GM20431 (cell line): ENCODE results near the gene GRM1.

ENCODE experiments used
- in situ Hi-C: fragments of 300-500 bp; cut with MseI, MboI; formaldehyde crosslinking; loops from one replicate; pipeline ENCODE4 v1.15.0; 2020; ENCODE audit warnings: low sequenced_read_pairs; ENCODE audit not compliant: unreplicated experiment

Gene GRM1

DNA sequence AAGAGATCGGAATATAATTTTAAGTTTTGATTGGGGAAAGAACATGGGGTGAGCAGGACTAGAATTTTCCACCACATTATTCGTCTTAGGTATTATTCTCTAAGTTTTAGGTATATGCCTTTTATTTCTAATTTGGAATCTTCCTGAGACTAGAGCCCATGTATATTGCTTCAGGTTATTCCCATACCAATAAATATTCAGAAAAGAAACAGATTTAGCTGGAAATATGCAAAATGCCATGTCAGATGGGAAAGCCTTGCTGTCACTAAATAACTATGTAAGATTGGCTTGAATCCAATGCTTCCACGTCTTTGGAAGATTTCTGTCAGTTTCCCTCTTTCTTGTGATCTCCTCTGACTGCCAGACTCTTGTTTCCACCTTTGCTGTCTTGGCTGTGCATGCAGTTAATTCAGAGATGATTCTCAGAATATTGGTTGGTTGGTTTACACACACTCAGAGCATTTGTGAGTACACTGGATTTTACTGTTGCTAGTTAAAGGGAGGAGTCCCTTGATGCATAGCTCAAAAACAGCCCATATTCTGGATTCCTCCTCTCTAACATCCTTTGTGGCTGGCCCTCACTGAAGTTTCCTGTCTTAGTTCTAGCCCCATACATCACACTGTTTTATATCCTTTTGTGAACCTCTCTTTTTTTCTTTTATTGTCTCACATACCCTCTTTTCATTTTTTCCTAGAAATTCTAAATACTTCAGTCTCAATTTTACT, 64.3 kb downstream of the GRM1 start:
- in situ Hi-C loops: no loop called here

DNA sequence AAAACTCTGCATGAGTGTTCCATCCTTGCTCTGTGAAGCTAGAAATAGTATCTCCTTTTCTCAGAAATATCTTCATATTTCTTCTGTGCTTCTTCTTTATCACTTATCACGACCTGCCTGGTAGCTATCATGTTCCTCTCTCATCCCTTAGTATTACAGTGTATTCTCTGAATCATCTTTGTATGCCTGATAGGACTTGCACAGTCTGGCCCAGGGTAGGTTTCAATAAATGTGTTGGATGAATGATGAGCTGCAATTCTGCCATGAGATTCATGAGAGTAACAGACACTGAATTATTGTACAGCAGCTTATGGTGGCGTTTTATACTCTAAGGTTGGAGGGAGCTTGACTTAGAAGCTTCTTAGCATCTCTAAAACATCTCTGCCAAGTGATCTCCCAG, 66.6 kb downstream of the GRM1 start:
- in situ Hi-C loops: no loop called here

DNA sequence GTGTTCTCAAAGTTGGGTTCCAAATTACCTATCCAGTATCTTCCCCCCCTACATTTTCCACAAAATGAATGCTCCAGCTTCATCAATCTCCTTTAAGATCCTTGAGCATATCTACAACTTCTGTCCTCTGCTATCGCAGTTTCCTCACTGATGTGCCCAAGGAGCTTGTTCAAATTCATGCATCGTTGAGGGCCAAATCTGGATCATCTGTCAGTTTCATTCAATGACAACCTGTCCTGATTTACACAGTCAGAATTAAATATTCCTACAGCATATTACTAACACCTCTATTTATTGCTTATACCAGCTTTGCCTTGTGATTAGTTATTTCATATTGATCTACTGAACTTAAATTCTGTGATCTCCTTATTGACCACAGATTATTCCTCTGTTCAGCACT, 68.7 kb downstream of the GRM1 start:
- in situ Hi-C loops: no loop called here

DNA sequence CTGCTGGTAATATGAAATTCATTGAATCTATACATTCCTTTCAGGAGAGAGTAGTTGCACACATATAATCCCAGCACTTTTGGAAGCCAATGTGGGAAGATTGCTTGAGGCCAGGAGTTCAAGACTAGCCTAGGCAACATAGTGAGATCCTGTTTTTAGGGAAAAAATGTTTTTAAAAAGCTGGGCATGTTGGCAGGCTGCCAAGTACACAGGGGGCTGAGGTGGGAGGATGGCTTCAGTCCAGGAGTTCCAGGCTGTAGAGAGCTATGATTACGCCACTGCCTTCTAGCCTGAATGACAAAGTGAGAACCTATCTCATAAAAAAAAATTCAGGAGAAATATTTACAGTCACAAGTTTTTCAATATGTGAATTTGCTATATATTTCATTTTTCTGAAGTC, 71.9 kb downstream of the GRM1 start:
- in situ Hi-C loops: no loop called here

DNA sequence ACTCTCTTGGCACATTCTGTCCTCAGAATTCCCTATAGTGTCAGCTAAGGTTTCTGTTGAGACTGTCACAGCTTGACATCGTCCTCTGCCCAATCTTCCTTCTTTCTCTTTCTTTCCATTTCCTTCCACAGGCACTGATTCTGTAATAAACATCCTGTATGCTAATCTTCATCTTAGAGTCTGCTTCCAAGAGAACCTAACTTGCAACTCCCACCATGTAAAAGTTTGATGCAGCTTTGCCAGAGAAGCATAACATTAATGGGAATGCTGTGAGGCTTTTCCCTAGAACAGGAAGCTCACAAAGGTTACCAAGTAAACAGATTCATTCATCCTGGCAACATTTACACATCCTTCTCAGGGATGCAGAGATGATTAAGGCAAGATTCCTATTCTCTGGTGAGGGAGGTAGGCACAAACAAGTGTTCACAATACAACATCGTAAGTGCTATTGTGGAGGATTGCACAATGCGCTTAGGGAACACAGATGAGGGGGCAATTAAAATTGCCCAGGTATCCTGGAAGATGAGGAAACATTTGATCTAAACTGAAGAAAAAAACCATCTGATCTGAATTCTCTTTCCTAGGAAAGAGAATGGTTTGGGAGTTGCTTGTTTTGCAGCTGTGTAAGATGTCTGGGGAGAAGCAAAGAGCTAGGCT, 74.7 kb downstream of the GRM1 start:
- in situ Hi-C loops: no loop called here

DNA sequence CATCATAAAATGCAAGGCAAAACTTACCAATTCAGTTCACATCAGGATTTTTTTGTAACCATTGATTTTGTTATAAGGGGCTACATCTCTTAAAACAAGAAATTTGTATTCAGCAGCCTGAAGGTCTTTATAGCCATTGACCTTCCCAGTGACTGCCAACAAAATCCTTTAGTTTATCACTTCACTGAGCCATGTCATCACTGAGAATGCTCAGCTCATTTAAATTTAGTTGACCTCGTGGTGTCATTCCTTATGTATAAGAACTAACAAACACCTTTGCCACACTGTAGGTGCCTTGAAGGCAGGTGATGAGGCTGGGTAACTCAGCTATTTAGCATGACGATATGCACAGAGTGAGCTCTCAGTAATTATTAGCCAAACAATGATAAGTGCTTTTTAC, 77.7 kb downstream of the GRM1 start:
- in situ Hi-C loops: no loop called here

DNA sequence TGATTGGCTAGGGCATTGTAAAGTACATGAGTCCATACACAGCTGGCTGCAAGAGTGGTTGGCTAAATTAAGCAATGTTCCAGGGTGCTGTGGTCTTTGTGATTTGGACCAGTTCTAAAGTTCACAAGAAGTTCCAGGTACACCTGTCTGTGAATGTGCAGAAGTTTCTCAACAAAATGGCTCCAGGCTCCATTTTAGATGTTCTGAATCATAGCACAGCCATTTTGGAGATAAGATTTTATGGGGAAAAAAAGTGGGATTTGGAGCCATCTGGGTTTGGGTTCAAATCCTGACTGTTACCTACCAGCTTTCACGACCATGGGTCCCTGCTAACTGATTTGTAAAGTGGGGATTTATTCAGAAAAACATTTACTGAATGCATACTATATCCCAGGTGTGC, 82.1 kb downstream of the GRM1 start:
- in situ Hi-C loops: no loop called here

DNA sequence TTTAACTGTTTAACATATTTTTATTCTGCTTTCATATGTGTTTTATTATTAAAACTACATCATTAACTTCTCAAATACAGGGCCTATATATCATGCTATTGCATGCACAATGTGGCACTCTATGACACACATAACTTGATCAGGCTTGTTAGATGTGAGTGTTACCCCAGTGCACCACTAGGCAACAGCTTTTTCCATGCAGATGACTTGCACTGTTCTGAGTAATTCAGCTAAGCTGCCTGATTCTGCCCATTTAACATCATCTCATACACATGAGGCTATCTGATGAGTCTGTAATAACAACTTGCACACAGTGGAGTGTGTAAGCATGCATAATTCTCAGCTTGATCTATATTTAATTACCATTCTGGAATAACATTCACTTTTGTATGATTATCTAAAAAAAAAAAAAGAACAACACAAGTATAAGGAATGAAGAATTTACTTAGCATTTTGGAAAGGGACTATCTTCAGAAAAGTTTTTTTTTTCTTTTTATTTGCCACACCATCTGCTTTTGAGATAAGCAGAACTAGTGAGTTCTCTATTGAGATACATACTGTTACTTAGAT, 83.1 kb downstream of the GRM1 start:
- in situ Hi-C loops: no loop called here

DNA sequence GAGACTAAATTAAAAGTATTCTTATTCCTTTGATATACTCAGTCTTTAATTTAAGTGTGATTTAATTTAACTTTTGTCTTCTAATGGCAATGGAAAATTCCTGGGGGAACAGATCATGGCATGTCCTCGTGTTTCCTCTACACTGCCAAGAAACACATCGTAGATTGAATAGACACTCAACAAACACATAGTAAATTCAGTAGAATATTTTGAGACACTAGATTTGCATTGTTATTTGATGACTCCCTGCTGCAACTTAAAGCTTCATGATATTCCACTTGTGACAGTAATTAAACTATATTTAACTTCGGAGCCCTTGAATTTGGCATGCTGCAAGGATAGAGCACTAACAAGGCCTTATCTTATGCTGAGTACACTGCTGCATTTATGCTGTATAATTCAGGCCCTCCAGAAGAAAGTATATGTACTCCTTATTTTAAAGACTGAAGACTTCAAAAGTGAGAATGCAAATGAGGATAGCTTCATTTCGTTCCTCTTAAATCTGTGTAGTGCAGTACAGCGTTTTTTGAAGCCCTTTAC, 84.3 kb downstream of the GRM1 start:
- in situ Hi-C loops: no loop called here

DNA sequence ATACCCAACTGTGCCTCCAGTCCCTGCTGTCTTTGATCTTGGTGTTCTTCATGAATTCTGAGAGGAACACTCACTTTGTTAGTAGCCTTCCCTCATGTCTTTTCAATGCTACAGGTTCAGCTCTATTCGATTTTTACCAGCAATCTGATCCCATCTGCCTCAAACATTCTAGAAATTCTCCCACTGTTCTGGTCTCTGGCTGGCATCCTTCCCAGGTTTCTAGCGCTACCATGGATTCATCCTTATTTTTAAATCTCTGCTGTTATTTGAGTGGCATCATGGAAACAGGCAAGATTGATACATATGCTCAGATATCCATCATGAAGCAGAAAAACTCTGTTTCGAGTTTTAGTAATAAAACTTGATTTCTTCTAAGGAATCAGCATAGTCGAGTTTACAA, 94.8 kb downstream of the GRM1 start:
- in situ Hi-C loops: no loop called here

DNA sequence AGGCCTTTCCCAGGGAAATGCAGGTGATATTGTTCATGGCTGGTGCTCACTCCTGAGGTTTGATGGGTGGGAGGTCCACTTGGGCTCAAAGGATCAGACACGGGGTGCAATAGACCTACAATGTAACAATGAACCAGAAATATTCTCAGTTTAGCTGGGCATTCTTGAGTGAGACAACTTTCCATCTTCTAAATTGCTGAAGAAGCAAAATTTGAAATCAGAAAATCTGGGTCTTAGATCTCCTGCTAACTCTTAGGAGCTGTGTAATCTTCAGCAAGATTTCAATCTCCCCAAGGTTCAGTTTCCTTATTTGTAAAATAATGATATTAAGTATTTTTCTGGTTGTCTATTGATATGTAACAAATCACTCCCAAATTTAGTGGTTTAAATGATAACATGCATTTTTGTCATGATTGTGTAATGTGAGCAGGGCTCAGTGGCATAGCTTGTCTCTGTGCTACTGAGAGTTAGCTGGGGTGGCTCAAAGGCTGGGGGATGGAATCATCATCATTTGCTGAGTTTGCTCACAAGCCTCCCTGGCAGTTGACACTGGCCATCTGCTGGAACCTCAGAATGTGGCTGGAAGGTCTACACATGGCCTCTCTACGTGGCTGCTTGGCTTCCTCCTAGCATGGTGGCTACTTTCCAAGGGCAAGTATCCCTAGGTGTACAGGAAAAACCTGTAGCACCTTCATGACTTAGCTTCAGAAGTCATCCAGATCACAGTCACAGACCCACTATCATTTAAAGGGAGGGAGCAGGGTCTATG, 98.8 kb downstream of the GRM1 start:
- in situ Hi-C loops: no loop called here

DNA sequence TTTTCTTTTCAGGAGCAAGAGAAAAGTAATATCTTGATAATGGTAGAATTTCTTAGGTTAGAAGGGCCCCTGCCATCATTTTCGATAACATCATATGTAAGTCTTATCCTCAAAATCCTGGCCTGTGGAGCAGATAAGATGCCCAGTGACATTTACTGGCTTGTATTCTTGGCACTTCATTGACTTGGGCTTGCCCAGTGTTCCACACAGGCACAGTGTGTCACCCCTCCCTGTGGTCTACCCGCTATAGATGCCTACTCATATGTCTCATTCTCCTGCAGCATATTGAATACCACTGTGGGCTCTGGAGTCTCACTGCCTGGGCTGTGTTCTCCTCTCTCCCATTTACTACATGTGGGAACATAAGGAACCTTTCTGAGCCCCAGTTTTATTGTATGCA, 105.0 kb downstream of the GRM1 start:
- in situ Hi-C loops: no loop called here

DNA sequence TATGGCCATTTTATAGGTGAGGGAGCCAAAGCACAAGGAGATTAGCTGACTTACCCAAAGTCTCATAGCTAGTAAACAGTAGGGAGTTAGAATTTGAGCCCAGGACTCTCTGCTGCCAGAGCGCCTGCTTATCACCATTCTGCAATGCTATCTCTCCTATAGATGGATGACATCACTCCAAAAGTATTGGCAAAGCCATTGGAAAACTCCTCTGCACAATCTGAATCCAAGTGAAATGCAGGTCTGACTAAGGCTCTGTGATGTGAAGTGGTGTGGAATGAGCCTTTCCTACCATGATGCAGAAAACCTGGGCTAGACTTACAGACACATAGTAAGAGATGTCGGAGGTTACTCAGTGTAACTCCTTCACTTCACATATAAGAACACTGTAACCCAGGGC, 106.3 kb downstream of the GRM1 start:
- in situ Hi-C loops: no loop called here

DNA sequence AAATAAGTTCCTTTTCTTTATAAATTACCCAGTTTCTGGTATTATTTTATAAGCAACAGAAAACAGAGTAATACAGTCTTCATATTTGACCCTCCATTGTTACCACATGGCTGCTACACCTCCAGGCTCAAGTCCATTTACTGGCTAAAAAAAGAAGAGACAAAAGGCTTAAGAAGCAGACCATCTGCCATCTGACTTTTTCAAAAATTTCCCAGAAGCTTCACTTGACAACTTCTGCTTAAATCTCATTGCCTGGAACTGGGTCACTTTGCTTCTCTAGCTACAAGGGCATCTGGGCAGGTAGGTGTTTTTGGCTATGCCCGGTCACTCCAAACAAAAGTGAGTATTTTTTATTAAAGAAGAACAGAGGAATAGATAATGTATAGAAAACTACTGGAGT, 118.0 kb downstream of the GRM1 start:
- in situ Hi-C loops: no loop called here

DNA sequence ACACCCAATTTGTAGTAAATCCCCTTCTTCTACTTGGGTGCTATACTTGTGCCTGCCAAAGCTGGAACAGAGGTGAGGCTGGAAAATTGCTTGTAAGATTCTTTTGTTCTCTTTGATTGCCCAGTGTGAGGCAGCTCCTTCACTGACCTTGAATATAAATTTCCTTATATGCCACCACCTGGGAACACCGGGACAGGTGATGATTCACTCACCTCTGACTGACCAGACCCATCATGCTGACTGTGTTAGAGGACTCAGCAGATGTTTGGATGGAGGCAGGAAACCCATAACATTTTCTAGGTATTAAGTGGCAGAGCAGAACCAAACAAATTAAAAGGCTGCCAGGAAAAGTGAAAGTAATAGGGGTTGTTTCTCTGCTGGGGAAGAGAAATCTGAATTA, 120.9 kb downstream of the GRM1 start:
- in situ Hi-C loops: no loop called here

DNA sequence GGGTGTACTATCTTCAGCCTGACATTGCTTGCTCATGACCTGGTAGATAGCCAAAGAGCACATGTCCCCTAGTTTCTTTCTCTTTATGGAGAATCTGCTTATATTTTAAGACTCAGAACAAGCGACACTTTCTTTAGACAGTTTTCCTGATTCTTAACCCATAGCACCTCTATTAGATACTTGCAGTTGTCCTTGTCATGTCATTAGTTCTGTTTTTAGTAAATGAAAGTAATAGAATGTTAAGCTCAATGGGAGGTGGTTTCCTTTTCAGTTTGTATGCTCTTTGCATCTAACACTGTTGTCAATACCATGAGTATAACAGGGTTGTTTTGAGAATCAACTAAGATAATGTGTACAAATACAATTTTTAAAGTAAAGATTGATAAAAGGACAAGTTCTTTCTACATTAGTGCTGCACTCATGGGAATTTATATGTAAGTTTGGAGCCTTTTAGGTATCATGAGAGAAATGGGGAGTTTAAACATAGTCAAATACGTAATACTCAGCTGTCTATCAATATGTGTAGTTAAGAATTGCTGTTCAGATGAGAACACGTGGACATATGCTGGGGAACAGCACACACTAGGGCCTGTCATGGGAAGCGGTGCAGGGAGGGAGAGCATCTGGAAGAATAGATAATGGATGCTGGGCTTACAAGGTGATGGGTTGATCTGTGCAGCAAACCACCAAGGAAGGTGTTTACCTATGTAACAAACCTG, 124.3 kb downstream of the GRM1 start:
- in situ Hi-C loops: no loop called here

DNA sequence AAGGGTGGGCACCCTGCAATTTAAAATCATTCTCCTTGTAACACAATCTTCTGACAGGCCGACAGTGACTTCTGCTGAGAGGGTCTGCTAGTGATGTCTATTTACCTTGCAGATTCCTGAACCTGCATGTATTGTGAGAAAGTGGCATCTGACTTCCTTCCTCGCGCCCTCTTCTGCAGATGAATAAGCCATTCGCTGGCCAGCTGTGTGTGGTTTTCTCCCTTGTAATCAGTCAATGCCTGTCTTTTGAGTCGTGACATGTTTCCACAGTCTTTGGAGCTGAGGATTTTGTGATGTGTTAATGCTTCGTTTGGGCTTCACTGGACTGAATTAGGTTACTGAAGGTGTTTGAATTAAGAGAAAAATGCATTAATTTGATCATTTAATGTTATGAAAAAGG, 125.3 kb downstream of the GRM1 start:
- in situ Hi-C loops: no loop called here

DNA sequence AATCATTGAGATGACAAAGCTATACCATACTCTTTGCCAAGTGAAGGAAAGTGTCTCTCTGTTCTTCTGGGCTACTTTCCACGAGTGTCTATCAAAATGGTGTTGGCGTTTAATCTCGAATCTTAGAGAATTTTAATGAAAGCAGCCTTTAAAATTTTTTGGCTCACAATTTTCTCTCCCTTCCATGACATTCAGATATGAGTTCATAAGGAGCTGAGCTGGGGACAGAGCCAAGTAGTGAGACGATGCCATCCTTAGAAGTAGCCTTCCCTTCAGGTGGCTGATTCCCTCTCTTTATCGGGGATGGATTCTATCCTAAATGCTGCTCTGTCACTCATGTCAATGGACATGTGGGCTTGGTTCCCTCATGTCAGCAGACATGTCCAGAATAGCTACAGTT, 132.8 kb downstream of the GRM1 start:
- in situ Hi-C loops: no loop called here

DNA sequence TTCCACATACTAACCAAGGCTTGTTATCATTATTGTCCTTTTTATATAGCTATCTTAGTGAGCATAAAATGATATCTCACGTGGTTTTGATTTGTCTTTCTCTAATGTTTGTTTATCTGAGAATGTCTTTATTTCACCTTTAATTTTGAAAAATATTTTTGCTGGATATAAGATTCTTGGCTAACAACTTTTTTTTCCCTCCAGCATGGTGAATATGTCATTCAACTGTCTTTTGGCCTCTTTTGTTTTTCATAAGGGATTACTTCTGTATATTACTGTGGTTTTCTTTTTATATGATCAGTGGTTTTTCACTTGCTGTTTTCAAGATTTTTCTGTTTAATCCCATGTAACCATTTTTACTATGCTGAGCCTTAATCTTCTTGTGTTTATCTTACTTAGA, 141.0 kb downstream of the GRM1 start:
- in situ Hi-C loops: no loop called here

DNA sequence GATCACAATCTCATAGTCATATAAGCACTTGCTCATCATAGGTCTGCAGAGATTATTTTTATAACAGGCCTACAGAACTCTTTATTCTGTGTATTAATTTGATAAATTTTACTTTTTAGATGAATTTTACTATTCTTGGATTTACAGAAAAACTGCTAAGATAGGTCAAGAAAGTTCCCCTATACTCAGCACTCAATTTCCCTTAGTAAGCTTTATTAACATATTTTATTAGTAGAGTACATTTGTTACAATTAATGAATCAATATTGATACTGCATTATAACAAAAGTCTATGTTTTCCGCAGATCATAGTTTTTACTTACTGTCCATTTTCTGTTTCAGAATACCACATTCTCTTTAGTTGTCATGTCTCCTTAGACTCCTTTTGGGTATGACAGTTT, 148.9 kb downstream of the GRM1 start:
- in situ Hi-C loops: no loop called here
